Colonic mucosa (tissue), 4 donors: Measurements from ENCODE around the gene RIPOR3. TPM values are rescaled to one million over a fixed set of nuclear protein-coding genes. Genes with fewer than 3 reads are reported as not detected.

Experiments used
- DNase-seq: peaks from one replicate; pipeline ENCODE4 v3.0.0-alpha.2; 2020
- H3K27ac ChIP-seq: fragments of 200-600 bp; one replicate; pipeline ENCODE4 v1.8.0; 2021
- H3K27me3 ChIP-seq: fragments of 200-600 bp; one replicate; pipeline ENCODE4 v1.8.0; 2021
- H3K36me3 ChIP-seq: fragments of 200-600 bp; one replicate; pipeline ENCODE4 v1.8.0; 2021
- H3K4me1 ChIP-seq: fragments of 200-600 bp; one replicate; pipeline ENCODE4 v1.8.0; 2021; ENCODE audit warnings: mild to moderate bottlenecking
- H3K4me3 ChIP-seq: fragments of 200-600 bp; one replicate; pipeline ENCODE4 v1.8.0; 2021
- H3K9ac ChIP-seq, 2 donors: one replicate each; pipeline ENCODE4 v1.7.0; 2013; ENCODE audit warnings: control low read depth in 2 of 2, low read depth in 2 of 2, low read length in 2 of 2
- H3K9me3 ChIP-seq: fragments of 200-600 bp; one replicate; pipeline ENCODE4 v1.8.0; 2021
- intact Hi-C: fragments of 100-400 bp; cut with DNase I; formaldehyde crosslinking; loops from one replicate; pipeline ENCODE4 v1.14.1; 2022
- microRNA-seq: library from miRNA; unstranded; fragments of <30 nt; microRNA quantifications from one replicate; pipeline ENCODE4, GENCODE V29; 2019
- total RNA-seq, 2 donors: library from RNA; stranded (reverse); fragmentation: NEBNext Ultra II Directional in 1 of 2; extraction: Animal tissue kit (Norgen Biotek cat#: 25700) in 1 of 2; gene quantifications; one replicate each; pipeline ENCODE4 v1.2.1, GENCODE V29; 2021
- TF ChIP-seq, protein P1 (sequence below): fragments of 200-600 bp; IDR thresholded peaks from one replicate; pipeline ENCODE4 v1.8.0; 2022; ENCODE audit warnings: antibody characterized with exemption, mild to moderate bottlenecking
- donor health status: healthy.
- donor health status: DM: no; HTN: no; CAD: no.
- donor health status: DM: no; HTN: no; CAD: no.

Gene RIPOR3
- total RNA-seq, 2 donors from 2014 or later = 1.9 to 2.9 TPM

DNA sequence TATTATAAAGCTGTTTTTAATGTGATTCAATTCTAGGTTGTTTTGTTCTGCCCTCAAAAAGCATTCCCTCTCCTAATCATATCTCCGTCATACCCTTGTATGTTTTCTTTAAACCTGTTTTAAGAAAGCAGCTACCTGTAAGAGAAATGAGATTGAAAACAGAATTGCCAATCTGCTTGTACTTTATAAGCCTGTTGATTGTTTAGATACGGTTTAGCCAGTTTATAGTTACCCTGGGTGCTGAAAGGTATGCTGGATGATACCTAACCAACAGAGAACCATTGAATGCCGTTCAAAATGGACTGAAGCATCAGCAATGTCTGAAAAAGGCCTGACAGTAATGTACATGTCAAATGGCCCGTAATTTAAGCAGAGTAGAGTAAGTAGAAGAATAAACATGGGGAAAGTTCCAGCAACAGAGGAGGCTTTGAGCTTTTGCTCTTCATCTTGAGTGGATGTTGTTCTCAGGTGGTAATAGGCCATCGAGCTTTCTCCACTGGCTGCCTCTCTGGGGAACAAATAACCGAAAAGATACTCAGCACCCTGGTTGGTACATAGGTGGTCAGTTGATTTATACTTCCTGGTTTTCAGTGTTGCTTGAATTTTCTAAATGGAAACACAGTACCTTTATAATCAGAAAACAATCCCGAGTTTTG, 153.7 kb downstream of the RIPOR3 start:
- intact Hi-C loops = no loop called here
- Histone ChIP-seq H3K27me3 (no peaks in the 10 kb centered on the region), H3K4me3 (no peak overlapping the region), H3K9me3 (no peaks in the 10 kb centered on the region), H3K4me1 (no peaks in the 10 kb centered on the region), H3K36me3 (no peaks in the 10 kb centered on the region), H3K9ac (no peak overlapping the region), H3K27ac (no peak overlapping the region)
- TF ChIP-seq, protein P1, sequence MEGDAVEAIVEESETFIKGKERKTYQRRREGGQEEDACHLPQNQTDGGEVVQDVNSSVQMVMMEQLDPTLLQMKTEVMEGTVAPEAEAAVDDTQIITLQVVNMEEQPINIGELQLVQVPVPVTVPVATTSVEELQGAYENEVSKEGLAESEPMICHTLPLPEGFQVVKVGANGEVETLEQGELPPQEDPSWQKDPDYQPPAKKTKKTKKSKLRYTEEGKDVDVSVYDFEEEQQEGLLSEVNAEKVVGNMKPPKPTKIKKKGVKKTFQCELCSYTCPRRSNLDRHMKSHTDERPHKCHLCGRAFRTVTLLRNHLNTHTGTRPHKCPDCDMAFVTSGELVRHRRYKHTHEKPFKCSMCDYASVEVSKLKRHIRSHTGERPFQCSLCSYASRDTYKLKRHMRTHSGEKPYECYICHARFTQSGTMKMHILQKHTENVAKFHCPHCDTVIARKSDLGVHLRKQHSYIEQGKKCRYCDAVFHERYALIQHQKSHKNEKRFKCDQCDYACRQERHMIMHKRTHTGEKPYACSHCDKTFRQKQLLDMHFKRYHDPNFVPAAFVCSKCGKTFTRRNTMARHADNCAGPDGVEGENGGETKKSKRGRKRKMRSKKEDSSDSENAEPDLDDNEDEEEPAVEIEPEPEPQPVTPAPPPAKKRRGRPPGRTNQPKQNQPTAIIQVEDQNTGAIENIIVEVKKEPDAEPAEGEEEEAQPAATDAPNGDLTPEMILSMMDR = no peak
- no peak for DNase-seq

DNA sequence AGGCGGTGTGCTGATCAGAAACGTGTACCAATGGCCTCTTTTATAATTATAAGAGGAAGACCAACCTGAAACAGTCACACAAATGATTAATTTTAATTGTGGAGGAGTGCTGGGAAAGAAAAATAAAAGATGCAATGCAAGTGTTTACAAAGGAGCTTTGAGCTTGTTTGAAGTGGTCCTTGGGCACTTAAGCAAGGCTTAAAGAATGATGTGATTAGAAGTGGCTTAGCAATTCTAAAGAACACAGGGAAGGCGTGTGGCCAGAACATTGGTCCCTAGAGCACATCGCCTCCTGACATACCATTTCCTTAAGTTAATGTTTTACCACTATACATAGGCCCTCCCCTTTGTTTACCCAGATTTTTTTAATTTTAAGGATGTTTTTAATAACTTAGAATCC, 155.0 kb downstream of the RIPOR3 start:
- intact Hi-C loops = no loop called here
- Histone ChIP-seq H3K9me3 (no peaks in the 10 kb centered on the region), H3K4me1 (no peaks in the 10 kb centered on the region), H3K27me3 (no peaks in the 10 kb centered on the region), H3K36me3 (no peaks in the 10 kb centered on the region), H3K27ac (no peak overlapping the region), H3K4me3 (no peak overlapping the region), H3K9ac (no peak overlapping the region)
- TF ChIP-seq, protein P1 = no peak
- no peak for DNase-seq

Small RNAs within 50 kb of the gene (microRNA-seq; reads per million reads assigned to microRNA genes)
- not detected for gene MIR1302-5
- not detected for gene MIR645

Other genes starting within 250 kb of the RIPOR3 start
- gene PTPN1, start 181.2 kb downstream of the RIPOR3 start, total RNA-seq = 10 to 100 TPM; 33.2 to 37.9 TPM
- 10 to 100 TPM; 16.6 to 35.6 TPM for gene PARD6B, start 40.0 kb upstream of the RIPOR3 start, total RNA-seq
- 1 to 10 TPM; 1.1 to 2.7 TPM for gene BCAS4, start 103.5 kb upstream of the RIPOR3 start, total RNA-seq
- gene ADNP, start 239.9 kb upstream of the RIPOR3 start, total RNA-seq = 10 to 100 TPM; 46.8 to 54.0 TPM